ENCODE measurements around the gene KRTAP10-2. TPM values are rescaled to one million over a fixed set of nuclear protein-coding genes. Genes with fewer than 3 reads are reported as not detected.

The KRTAP10-2 gene
- total and polyA plus RNA-seq, 2 experiments from 2014 or later, result 0.24 TPM; not detected in 1

DNA sequence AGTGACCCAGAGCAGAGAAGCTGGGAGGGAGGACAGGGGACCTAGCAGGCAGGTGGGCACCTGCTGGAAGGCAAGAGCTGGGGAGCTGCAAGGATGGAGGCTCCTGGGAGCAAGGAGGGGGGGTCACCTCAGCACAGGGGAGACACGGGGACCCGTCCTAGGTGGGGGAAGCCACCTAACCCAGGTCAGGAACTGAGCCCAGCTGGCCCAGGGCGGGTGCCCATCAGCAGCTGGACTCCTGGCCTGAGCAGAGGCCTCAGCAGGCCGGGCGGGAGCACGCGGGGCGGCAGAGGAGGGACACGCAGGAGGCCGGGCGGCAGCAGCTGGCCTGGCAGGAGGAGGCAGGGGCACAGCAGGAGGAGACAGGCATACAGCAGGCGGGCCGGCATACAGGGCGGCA, 12.3 kb downstream of the KRTAP10-2 start:
- Histone ChIP-seq H3K79me2 (replicated peaks; ENCODE audit: insufficient read depth) (no peaks in the 10 kb centered on the region), H4K20me1 (replicated peaks; ENCODE audit: insufficient read depth) (no peaks in the 10 kb centered on the region), H3K27me3 (ENCODE audit: insufficient read depth) (no peaks in the 10 kb centered on the region), H3K4me3 (no peak overlapping the region), H3K4me1 (ENCODE audit: insufficient read depth) (no peaks in the 10 kb centered on the region), H2AFZ (no peak overlapping the region), H3K4me2 (no peak overlapping the region), H3K36me3 (ENCODE audit: insufficient read depth) (no peaks in the 10 kb centered on the region), H3K9me2 (ENCODE audit: insufficient read depth) (no peaks in the 10 kb centered on the region), H3F3A (replicated peaks; ENCODE audit: low read depth) (no peaks in the 10 kb centered on the region), H3K27ac (ENCODE audit: low read depth) (no peak overlapping the region)
- Mint-ChIP-seq H3K36me3 (ENCODE audit: low read depth) (no peaks in the 10 kb centered on the region; the same call in 2 of the 3 replicates), H3K4me3 (no peak overlapping the region; the same call in 2 of the 3 replicates), H3K27me3 (ENCODE audit: insufficient read depth, low read depth, poor library complexity) (peaks cover 2% of the 10 kb centered on the region), H3K9me3 (peaks cover 4% of the 10 kb centered on the region; the same call in 2 of the 3 replicates), H3K27ac (no peak overlapping the region), H3K4me1 (no peaks in the 10 kb centered on the region; the same call in 2 of the 3 replicates)
- ATAC-seq (no peak), DNase-seq (ENCODE audit: low spot score) (no peak)
- TF ChIP-seq EZH2 (IDR thresholded peaks at IDR 0.05; ENCODE audit: low read depth, unreplicated experiment) (no peak), POLR2AphosphoS5 (IDR thresholded peaks at IDR 0.05; ENCODE audit: low read depth) (no peak), STAT1 (IDR thresholded peaks at IDR 0.05; ENCODE audit: unreplicated experiment) (no peak), ZNF114 (CRISPR knock-in tag; IDR thresholded peaks at IDR 0.05) (no peak), ZNF331 (CRISPR knock-in tag; IDR thresholded peaks at IDR 0.05; ENCODE audit: low read depth) (no peak), CREB1 (CRISPR knock-in tag; IDR thresholded peaks at IDR 0.05; ENCODE audit: low read depth) (no peak)
- TF ChIP-seq, protein P1, sequence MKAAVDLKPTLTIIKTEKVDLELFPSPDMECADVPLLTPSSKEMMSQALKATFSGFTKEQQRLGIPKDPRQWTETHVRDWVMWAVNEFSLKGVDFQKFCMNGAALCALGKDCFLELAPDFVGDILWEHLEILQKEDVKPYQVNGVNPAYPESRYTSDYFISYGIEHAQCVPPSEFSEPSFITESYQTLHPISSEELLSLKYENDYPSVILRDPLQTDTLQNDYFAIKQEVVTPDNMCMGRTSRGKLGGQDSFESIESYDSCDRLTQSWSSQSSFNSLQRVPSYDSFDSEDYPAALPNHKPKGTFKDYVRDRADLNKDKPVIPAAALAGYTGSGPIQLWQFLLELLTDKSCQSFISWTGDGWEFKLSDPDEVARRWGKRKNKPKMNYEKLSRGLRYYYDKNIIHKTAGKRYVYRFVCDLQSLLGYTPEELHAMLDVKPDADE (IDR thresholded peaks at IDR 0.05), result no peak
- TF ChIP-seq, protein P2, sequence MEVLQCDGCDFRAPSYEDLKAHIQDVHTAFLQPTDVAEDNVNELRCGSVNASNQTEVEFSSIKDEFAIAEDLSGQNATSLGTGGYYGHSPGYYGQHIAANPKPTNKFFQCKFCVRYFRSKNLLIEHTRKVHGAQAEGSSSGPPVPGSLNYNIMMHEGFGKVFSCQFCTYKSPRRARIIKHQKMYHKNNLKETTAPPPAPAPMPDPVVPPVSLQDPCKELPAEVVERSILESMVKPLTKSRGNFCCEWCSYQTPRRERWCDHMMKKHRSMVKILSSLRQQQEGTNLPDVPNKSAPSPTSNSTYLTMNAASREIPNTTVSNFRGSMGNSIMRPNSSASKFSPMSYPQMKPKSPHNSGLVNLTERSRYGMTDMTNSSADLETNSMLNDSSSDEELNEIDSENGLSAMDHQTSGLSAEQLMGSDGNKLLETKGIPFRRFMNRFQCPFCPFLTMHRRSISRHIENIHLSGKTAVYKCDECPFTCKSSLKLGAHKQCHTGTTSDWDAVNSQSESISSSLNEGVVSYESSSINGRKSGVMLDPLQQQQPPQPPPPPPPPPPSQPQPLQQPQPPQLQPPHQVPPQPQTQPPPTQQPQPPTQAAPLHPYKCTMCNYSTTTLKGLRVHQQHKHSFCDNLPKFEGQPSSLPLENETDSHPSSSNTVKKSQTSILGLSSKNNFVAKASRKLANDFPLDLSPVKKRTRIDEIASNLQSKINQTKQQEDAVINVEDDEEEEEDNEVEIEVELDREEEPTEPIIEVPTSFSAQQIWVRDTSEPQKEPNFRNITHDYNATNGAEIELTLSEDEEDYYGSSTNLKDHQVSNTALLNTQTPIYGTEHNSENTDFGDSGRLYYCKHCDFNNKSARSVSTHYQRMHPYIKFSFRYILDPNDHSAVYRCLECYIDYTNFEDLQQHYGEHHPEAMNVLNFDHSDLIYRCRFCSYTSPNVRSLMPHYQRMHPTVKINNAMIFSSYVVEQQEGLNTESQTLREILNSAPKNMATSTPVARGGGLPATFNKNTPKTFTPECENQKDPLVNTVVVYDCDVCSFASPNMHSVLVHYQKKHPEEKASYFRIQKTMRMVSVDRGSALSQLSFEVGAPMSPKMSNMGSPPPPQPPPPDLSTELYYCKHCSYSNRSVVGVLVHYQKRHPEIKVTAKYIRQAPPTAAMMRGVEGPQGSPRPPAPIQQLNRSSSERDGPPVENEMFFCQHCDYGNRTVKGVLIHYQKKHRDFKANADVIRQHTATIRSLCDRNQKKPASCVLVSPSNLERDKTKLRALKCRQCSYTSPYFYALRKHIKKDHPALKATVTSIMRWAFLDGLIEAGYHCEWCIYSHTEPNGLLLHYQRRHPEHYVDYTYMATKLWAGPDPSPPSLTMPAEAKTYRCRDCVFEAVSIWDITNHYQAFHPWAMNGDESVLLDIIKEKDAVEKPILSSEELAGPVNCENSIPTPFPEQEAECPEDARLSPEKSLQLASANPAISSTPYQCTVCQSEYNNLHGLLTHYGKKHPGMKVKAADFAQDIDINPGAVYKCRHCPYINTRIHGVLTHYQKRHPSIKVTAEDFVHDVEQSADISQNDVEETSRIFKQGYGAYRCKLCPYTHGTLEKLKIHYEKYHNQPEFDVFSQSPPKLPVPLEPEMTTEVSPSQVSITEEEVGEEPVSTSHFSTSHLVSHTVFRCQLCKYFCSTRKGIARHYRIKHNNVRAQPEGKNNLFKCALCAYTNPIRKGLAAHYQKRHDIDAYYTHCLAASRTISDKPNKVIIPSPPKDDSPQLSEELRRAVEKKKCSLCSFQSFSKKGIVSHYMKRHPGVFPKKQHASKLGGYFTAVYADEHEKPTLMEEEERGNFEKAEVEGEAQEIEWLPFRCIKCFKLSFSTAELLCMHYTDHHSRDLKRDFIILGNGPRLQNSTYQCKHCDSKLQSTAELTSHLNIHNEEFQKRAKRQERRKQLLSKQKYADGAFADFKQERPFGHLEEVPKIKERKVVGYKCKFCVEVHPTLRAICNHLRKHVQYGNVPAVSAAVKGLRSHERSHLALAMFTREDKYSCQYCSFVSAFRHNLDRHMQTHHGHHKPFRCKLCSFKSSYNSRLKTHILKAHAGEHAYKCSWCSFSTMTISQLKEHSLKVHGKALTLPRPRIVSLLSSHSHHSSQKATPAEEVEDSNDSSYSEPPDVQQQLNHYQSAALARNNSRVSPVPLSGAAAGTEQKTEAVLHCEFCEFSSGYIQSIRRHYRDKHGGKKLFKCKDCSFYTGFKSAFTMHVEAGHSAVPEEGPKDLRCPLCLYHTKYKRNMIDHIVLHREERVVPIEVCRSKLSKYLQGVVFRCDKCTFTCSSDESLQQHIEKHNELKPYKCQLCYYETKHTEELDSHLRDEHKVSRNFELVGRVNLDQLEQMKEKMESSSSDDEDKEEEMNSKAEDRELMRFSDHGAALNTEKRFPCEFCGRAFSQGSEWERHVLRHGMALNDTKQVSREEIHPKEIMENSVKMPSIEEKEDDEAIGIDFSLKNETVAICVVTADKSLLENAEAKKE (CRISPR knock-in tag; IDR thresholded peaks at IDR 0.05), result no peak
- TF ChIP-seq, protein P3, sequence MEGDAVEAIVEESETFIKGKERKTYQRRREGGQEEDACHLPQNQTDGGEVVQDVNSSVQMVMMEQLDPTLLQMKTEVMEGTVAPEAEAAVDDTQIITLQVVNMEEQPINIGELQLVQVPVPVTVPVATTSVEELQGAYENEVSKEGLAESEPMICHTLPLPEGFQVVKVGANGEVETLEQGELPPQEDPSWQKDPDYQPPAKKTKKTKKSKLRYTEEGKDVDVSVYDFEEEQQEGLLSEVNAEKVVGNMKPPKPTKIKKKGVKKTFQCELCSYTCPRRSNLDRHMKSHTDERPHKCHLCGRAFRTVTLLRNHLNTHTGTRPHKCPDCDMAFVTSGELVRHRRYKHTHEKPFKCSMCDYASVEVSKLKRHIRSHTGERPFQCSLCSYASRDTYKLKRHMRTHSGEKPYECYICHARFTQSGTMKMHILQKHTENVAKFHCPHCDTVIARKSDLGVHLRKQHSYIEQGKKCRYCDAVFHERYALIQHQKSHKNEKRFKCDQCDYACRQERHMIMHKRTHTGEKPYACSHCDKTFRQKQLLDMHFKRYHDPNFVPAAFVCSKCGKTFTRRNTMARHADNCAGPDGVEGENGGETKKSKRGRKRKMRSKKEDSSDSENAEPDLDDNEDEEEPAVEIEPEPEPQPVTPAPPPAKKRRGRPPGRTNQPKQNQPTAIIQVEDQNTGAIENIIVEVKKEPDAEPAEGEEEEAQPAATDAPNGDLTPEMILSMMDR (conservative IDR thresholded peaks at IDR 0.05; ENCODE audit: low read depth in 2 of 2), result no peak
- TF ChIP-seq, protein P4, sequence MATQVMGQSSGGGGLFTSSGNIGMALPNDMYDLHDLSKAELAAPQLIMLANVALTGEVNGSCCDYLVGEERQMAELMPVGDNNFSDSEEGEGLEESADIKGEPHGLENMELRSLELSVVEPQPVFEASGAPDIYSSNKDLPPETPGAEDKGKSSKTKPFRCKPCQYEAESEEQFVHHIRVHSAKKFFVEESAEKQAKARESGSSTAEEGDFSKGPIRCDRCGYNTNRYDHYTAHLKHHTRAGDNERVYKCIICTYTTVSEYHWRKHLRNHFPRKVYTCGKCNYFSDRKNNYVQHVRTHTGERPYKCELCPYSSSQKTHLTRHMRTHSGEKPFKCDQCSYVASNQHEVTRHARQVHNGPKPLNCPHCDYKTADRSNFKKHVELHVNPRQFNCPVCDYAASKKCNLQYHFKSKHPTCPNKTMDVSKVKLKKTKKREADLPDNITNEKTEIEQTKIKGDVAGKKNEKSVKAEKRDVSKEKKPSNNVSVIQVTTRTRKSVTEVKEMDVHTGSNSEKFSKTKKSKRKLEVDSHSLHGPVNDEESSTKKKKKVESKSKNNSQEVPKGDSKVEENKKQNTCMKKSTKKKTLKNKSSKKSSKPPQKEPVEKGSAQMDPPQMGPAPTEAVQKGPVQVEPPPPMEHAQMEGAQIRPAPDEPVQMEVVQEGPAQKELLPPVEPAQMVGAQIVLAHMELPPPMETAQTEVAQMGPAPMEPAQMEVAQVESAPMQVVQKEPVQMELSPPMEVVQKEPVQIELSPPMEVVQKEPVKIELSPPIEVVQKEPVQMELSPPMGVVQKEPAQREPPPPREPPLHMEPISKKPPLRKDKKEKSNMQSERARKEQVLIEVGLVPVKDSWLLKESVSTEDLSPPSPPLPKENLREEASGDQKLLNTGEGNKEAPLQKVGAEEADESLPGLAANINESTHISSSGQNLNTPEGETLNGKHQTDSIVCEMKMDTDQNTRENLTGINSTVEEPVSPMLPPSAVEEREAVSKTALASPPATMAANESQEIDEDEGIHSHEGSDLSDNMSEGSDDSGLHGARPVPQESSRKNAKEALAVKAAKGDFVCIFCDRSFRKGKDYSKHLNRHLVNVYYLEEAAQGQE (IDR thresholded peaks at IDR 0.05; ENCODE audit: unreplicated experiment), result no peak

All from GM23338 (cell line).